Stimulated activated CD4-positive, alpha-beta T cell treated with anti-CD3 and anti-CD28 coated beads, Interleukin-1b, Interleukin-23, amount 100 ng/mL, for 48 hours (primary cell): ENCODE results near the gene ABL1.
"Not testable (repeated sequence)": the region's sequence is repeated elsewhere in the genome, so short reads cannot be mapped to it uniquely, and the experiment has no call there.

Experiments
- DNase-seq: peaks from one replicate; pipeline ENCODE4 v3.0.0-alpha.2; 2020

ABL1 gene

GRCh38 chr9:130905902-130906734, 71.1 kb downstream of the ABL1 start:
- no peak for DNase-seq

GRCh38 chr9:130906735-130907416, 71.8 kb downstream of the ABL1 start:
- no peak for DNase-seq

GRCh38 chr9:130908146-130908877, 73.3 kb downstream of the ABL1 start:
- no peak for DNase-seq

GRCh38 chr9:130908878-130909355, 73.9 kb downstream of the ABL1 start:
- DNase-seq, result no peak

- DNase-seq, result not testable (repeated sequence)
These were observed 75.0 kb downstream of the ABL1 start for GRCh38 chr9:130910041-130910440.

GRCh38 chr9:130910670-130911069, 75.6 kb downstream of the ABL1 start:
- DNase-seq, result not testable (repeated sequence)

- DNase-seq, result no peak
These were observed 76.4 kb downstream of the ABL1 start for GRCh38 chr9:130911254-130912049.

GRCh38 chr9:130912932-130913598, 78.0 kb downstream of the ABL1 start:
- no peak for DNase-seq

GRCh38 chr9:130913599-130914416, 78.8 kb downstream of the ABL1 start:
- no peak for DNase-seq

- DNase-seq, result no peak
These were observed 79.5 kb downstream of the ABL1 start for GRCh38 chr9:130914417-130915095.

GRCh38 chr9:130915096-130915447, 80.0 kb downstream of the ABL1 start:
- DNase-seq, result no peak

GRCh38 chr9:130917168-130917960, 82.3 kb downstream of the ABL1 start:
- no peak for DNase-seq

- DNase-seq, result no peak
These were observed 83.2 kb downstream of the ABL1 start for GRCh38 chr9:130918101-130918825.

GRCh38 chr9:130918826-130919558, 83.9 kb downstream of the ABL1 start:
- no peak for DNase-seq

GRCh38 chr9:130919559-130920145, 84.6 kb downstream of the ABL1 start:
- no peak for DNase-seq

GRCh38 chr9:130920233-130920632, 85.2 kb downstream of the ABL1 start:
- no peak for DNase-seq

GRCh38 chr9:130920762-130921299, 85.8 kb downstream of the ABL1 start:
- no peak for DNase-seq
